WTC11 (cell line): Measurements from ENCODE around the gene ROMO1. TPM values are rescaled to one million over a fixed set of nuclear protein-coding genes. Genes with fewer than 3 reads are reported as not detected.
"Not testable (repeated sequence)": the region's sequence is repeated elsewhere in the genome, so short reads cannot be mapped to it uniquely, and the experiment has no call there.

ENCODE experiments used
- ATAC-seq: fragments of 200-7000 bp; cut with Tn5 transposase; 2 replicates; pipeline ENCODE4 v1.10.0; 2021; ENCODE audit warnings: mild to moderate bottlenecking, moderate library complexity
- CTCF ChIA-PET: fragments of 300-600 bp; sonication (Branson Sonifier 250); formaldehyde crosslinking; loops from one replicate; lab custom pipeline; 2021; ENCODE audit warnings: antibody characterized with exemption; lab: Charles Lee
- POLR2A ChIA-PET: fragments of 350-600 bp; sonication (Branson Sonifier 250); formaldehyde crosslinking; loops from one replicate; lab custom pipeline; 2021; ENCODE audit warnings: antibody characterized with exemption; lab: Charles Lee
- DNase-seq: peaks from one replicate; pipeline ENCODE4 v3.0.0; 2021; ENCODE audit warnings: low spot score
- H3K27ac Mint-ChIP-seq: 2 replicates; pipeline ENCODE4 v1.8.0; 2021; ENCODE audit warnings: mixed read lengths
- H3K27me3 Mint-ChIP-seq: 2 replicates; pipeline ENCODE4 v1.8.0; 2021; ENCODE audit warnings: low read depth, mild to moderate bottlenecking, moderate library complexity, mixed read lengths
- H3K36me3 Mint-ChIP-seq: 2 replicates; pipeline ENCODE4 v1.8.0; 2021; ENCODE audit warnings: mixed read lengths
- H3K4me1 Mint-ChIP-seq: 2 replicates; pipeline ENCODE4 v1.8.0; 2022; ENCODE audit warnings: mixed read lengths
- H3K4me3 Mint-ChIP-seq: 2 replicates; pipeline ENCODE4 v1.8.0; 2021; ENCODE audit warnings: mild to moderate bottlenecking, moderate library complexity, mixed read lengths
- H3K9me3 Mint-ChIP-seq: 2 replicates; pipeline ENCODE4 v1.8.0; 2021; ENCODE audit warnings: mixed read lengths
- CREM ChIP-seq: sonication (generic); formaldehyde crosslinking; IDR thresholded peaks from 2 replicates; pipeline ENCODE4 v1.8.1; 2022; ENCODE audit warnings: mild to moderate bottlenecking, missing genetic modification reagents, moderate library complexity
- FOXJ3 ChIP-seq: sonication (generic); formaldehyde crosslinking; IDR thresholded peaks from 2 replicates; pipeline ENCODE4 v1.9.0; 2021; ENCODE audit warnings: missing genetic modification reagents, mild to moderate bottlenecking, borderline replicate concordance
- FOXP1 ChIP-seq: sonication (generic); formaldehyde crosslinking; IDR thresholded peaks from 2 replicates; pipeline ENCODE4 v1.8.0; 2022; ENCODE audit warnings: missing genetic modification reagents, mild to moderate bottlenecking, moderate library complexity, borderline replicate concordance
- JUN ChIP-seq: sonication (generic); formaldehyde crosslinking; IDR thresholded peaks from 2 replicates; pipeline ENCODE4 v1.8.0; 2023; ENCODE audit warnings: mild to moderate bottlenecking, missing genetic modification reagents
- MLX ChIP-seq: sonication (generic); formaldehyde crosslinking; IDR thresholded peaks from 2 replicates; pipeline ENCODE4 v1.8.1; 2023; ENCODE audit warnings: mild to moderate bottlenecking, missing genetic modification reagents, moderate library complexity
- ZNF232 ChIP-seq: sonication (generic); formaldehyde crosslinking; IDR thresholded peaks from 2 replicates; pipeline ENCODE4 v1.8.0; 2022; ENCODE audit warnings: mild to moderate bottlenecking, missing genetic modification reagents
- ZNF532 ChIP-seq: fragments of 250-450 bp; sonication (Bioruptor Pico); IDR thresholded peaks from 2 replicates; pipeline ENCODE4 v1.9.0; 2021; ENCODE audit warnings: mild to moderate bottlenecking, borderline replicate concordance
- total RNA-seq: library from RNA; stranded (reverse); gene quantifications from 3 replicates; pipeline ENCODE4 v1.2.3, GENCODE V29; 2021
- TF ChIP-seq, protein P1 (sequence below): sonication (generic); formaldehyde crosslinking; IDR thresholded peaks from 2 replicates; pipeline ENCODE4 v1.8.1; 2022; ENCODE audit warnings: missing genetic modification reagents, borderline replicate concordance
- TF ChIP-seq, protein P2 (sequence below): sonication (generic); formaldehyde crosslinking; IDR thresholded peaks from 2 replicates; pipeline ENCODE4 v1.8.0; 2023; ENCODE audit warnings: mild to moderate bottlenecking, missing genetic modification reagents
- TF ChIP-seq, protein P3 (sequence below): sonication (generic); formaldehyde crosslinking; IDR thresholded peaks from 2 replicates; pipeline ENCODE4 v1.8.0; 2023; ENCODE audit warnings: missing genetic modification reagents

ROMO1 gene
- total RNA-seq, 1 experiment from 2014 or later = 213 TPM

GRCh38 chr20:35704514-35705261 is 5.5 kb downstream of the ROMO1 start:
- Mint-ChIP-seq H3K27me3 (no peaks in the 10 kb centered on the region), H3K36me3 (peaks cover 54% of the 10 kb centered on the region), H3K9me3 (no peaks in the 10 kb centered on the region), H3K27ac (no peak overlapping the region), H3K4me1 (peaks cover 8% of the 10 kb centered on the region), H3K4me3 (no peak overlapping the region)
- DNase-seq (no peak), ATAC-seq (no peak)
- ChIA-PET POLR2A (interaction anchor here (0.5 to 0.7 kb wide), 2 partner anchors 11 to 118 kb away, joined by 3 read pairs; no protein-coding TSS in a partner anchor), CTCF (no interaction called here)
- no peak for TF ChIP-seq FOXJ3 (CRISPR knock-in tag)
- TF ChIP-seq ZNF232 (CRISPR knock-in tag) = no peak
- TF ChIP-seq CREM = no peak
- no peak for TF ChIP-seq FOXP1 (CRISPR knock-in tag)
- no peak for TF ChIP-seq JUN (CRISPR knock-in tag)
- TF ChIP-seq, protein P1, sequence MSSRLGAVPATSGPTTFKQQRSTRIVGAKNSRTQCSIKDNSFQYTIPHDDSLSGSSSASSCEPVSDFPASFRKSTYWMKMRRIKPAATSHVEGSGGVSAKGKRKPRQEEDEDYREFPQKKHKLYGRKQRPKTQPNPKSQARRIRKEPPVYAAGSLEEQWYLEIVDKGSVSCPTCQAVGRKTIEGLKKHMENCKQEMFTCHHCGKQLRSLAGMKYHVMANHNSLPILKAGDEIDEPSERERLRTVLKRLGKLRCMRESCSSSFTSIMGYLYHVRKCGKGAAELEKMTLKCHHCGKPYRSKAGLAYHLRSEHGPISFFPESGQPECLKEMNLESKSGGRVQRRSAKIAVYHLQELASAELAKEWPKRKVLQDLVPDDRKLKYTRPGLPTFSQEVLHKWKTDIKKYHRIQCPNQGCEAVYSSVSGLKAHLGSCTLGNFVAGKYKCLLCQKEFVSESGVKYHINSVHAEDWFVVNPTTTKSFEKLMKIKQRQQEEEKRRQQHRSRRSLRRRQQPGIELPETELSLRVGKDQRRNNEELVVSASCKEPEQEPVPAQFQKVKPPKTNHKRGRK (CRISPR knock-in tag) = no peak
- no peak for TF ChIP-seq MLX (CRISPR knock-in tag)

DNA sequence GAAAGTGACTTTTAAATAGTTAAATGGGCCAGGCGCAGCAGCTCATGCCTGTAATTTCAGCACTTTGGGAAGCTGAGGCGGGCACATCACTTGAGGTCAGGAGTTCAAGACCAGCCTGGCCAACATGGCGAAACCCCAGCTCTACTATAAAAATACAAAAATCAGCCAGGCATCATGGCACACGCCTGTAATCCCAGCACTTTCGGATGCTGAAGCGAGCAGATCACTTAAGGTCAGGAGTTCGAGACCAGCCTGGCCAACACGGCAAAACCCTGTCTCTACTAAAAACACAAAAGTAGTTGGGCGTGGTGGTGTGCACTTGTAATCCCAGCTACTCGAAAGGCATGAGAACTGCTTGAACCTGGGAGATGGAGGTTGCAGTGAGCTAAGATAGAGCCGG is 6.7 kb downstream of the ROMO1 start:
- not testable (repeated sequence) for H3K4me1 Mint-ChIP-seq, H3K27ac Mint-ChIP-seq, H3K4me3 Mint-ChIP-seq, ATAC-seq, H3K27me3 Mint-ChIP-seq, H3K9me3 Mint-ChIP-seq, DNase-seq
- peaks cover 66% of the 10 kb centered on the region for H3K36me3 Mint-ChIP-seq
- ChIA-PET CTCF (interaction anchor here (0.6 kb wide), 1 partner anchor 25 kb away, joined by 3 read pairs; no protein-coding TSS in a partner anchor), POLR2A (interaction anchor here (0.6 to 1.1 kb wide), 2 partner anchors 13 to 251 kb away, joined by 4 to 5 read pairs; no protein-coding TSS in a partner anchor)

DNA sequence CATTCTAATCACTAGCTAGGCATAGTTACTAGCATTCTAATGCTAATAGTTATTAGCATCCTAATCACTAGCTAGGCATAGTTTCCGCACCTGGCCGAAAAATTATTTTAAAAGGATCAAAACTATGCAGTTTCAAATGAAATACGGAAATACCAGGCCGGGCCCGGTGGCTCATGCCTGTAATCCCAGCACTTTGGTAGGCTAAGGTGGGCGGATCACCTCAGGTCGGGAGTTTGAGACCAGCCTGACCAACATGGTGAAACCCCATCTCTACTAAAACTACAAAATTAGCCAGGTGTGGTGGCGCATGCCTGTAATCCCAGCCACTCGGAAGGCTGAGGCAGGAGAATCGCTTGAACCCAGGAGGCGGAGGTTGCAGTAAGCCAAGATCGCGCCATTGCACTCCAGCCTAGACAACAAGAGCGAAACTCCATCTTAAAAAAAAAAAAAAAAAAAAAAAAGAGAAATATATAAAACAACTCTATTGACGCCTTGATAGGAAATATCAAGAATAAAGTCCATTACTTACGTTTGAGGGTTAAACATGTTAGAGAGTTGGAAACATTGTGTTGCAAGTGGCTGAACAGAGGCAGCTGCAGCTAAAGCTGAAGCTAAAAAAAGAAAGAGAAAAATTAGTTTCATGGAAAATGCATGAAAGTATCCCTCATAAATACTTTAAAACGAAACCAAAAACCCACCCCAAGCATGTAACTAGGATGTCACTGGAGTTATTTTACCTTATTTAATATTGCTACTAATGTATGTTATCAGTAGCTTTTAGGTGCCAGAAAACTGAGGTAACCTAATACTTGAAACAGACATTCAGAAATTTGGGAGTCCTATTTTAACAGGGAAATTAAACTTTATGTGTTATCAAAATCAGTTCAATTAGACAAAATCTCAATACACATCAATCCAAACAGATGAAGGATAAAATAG is 7.7 kb downstream of the ROMO1 start:
- H3K9me3 Mint-ChIP-seq, DNase-seq, ATAC-seq, H3K4me3 Mint-ChIP-seq, H3K27ac Mint-ChIP-seq, H3K4me1 Mint-ChIP-seq, H3K27me3 Mint-ChIP-seq, CTCF ChIA-PET: not testable (repeated sequence)
- POLR2A ChIA-PET = interaction anchor here (0.7 to 1.3 kb wide), 3 partner anchors 12 to 35 kb away, joined by 3 to 8 read pairs (median 5); partner anchors contain the start of gene RBM39
- peaks cover 76% of the 10 kb centered on the region for H3K36me3 Mint-ChIP-seq

GRCh38 chr20:35708502-35708901 is 9.3 kb downstream of the ROMO1 start:
- Mint-ChIP-seq H3K9me3 (no peaks in the 10 kb centered on the region), H3K27me3 (no peaks in the 10 kb centered on the region), H3K4me3 (no peak overlapping the region), H3K4me1 (no peaks in the 10 kb centered on the region), H3K27ac (no peak overlapping the region), H3K36me3 (peaks cover 82% of the 10 kb centered on the region)
- ChIA-PET CTCF (interaction anchor here (1.1 kb wide), 1 partner anchor 89 kb away, joined by 3 read pairs; no protein-coding TSS in a partner anchor), POLR2A (interaction anchor here (1.3 kb wide), 1 partner anchor 34 kb away, joined by 8 read pairs; the partner anchor contains the start of gene RBM39)
- ATAC-seq (no peak), DNase-seq (no peak)
- TF ChIP-seq, protein P2, sequence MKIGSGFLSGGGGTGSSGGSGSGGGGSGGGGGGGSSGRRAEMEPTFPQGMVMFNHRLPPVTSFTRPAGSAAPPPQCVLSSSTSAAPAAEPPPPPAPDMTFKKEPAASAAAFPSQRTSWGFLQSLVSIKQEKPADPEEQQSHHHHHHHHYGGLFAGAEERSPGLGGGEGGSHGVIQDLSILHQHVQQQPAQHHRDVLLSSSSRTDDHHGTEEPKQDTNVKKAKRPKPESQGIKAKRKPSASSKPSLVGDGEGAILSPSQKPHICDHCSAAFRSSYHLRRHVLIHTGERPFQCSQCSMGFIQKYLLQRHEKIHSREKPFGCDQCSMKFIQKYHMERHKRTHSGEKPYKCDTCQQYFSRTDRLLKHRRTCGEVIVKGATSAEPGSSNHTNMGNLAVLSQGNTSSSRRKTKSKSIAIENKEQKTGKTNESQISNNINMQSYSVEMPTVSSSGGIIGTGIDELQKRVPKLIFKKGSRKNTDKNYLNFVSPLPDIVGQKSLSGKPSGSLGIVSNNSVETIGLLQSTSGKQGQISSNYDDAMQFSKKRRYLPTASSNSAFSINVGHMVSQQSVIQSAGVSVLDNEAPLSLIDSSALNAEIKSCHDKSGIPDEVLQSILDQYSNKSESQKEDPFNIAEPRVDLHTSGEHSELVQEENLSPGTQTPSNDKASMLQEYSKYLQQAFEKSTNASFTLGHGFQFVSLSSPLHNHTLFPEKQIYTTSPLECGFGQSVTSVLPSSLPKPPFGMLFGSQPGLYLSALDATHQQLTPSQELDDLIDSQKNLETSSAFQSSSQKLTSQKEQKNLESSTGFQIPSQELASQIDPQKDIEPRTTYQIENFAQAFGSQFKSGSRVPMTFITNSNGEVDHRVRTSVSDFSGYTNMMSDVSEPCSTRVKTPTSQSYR (CRISPR knock-in tag) = no peak
- TF ChIP-seq, protein P3, sequence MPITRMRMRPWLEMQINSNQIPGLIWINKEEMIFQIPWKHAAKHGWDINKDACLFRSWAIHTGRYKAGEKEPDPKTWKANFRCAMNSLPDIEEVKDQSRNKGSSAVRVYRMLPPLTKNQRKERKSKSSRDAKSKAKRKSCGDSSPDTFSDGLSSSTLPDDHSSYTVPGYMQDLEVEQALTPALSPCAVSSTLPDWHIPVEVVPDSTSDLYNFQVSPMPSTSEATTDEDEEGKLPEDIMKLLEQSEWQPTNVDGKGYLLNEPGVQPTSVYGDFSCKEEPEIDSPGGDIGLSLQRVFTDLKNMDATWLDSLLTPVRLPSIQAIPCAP = no peak
- no peak for TF ChIP-seq ZNF532
